HG02571 (cell line): Measurements from ENCODE around the gene IP6K3.

Experiments used
- ATAC-seq: cut with Tn5 transposase; IDR thresholded peaks from one replicate; pipeline ENCODE4 v1.9.1; 2021; ENCODE audit warnings: mild to moderate bottlenecking, moderate library complexity; ENCODE audit not compliant: unreplicated experiment

The IP6K3 gene

GRCh38 chr6:33708516-33709204 lies 38.0 kb downstream of the IP6K3 start:
- ATAC-seq = no peak

- ATAC-seq = no peak
Observed at GRCh38 chr6:33707771-33708170, 38.9 kb downstream of the IP6K3 start.

- ATAC-seq = no peak
Observed at GRCh38 chr6:33705955-33706725, 40.6 kb downstream of the IP6K3 start.

- ATAC-seq = no peak
Observed at GRCh38 chr6:33705268-33705885, 41.3 kb downstream of the IP6K3 start.

GRCh38 chr6:33704215-33705066 lies 42.3 kb downstream of the IP6K3 start:
- no peak for ATAC-seq

- no peak for ATAC-seq
Observed at GRCh38 chr6:33702345-33702977, 44.2 kb downstream of the IP6K3 start.

- no peak for ATAC-seq
Observed at GRCh38 chr6:33700391-33701050, 46.2 kb downstream of the IP6K3 start.

- no peak for ATAC-seq
Observed at GRCh38 chr6:33699739-33700138, 47.0 kb downstream of the IP6K3 start.

GRCh38 chr6:33699131-33699530 lies 47.6 kb downstream of the IP6K3 start:
- no peak for ATAC-seq

GRCh38 chr6:33698494-33698893 lies 48.2 kb downstream of the IP6K3 start:
- ATAC-seq = no peak

- no peak for ATAC-seq
Observed at GRCh38 chr6:33697845-33698244, 48.9 kb downstream of the IP6K3 start.

- no peak for ATAC-seq
Observed at GRCh38 chr6:33696548-33697518, 49.9 kb downstream of the IP6K3 start.

GRCh38 chr6:33696076-33696475 lies 50.6 kb downstream of the IP6K3 start:
- ATAC-seq = no peak

GRCh38 chr6:33695451-33695887 lies 51.2 kb downstream of the IP6K3 start:
- ATAC-seq = no peak

- no peak for ATAC-seq
Observed at GRCh38 chr6:33694977-33695376, 51.7 kb downstream of the IP6K3 start.

GRCh38 chr6:33694401-33694931 lies 52.2 kb downstream of the IP6K3 start:
- ATAC-seq = no peak

- no peak for ATAC-seq
Observed at GRCh38 chr6:33693186-33694105, 53.3 kb downstream of the IP6K3 start.

GRCh38 chr6:33692760-33693158 lies 53.9 kb downstream of the IP6K3 start:
- ATAC-seq = no peak
